ENCODE measurements around the gene FSD1.
"Not testable (repeated sequence)": the region's sequence is repeated elsewhere in the genome, so short reads cannot be mapped to it uniquely, and the experiment has no call there.

Gene FSD1

GRCh38 chr19:4347521-4347920 is 43.1 kb downstream of the FSD1 start:
- no peak for DNase-seq

- not testable (repeated sequence) for DNase-seq
Measured at GRCh38 chr19:4349225-4349624, 44.8 kb downstream of the FSD1 start.

GRCh38 chr19:4350111-4350510 is 45.7 kb downstream of the FSD1 start:
- no peak for DNase-seq

GRCh38 chr19:4350726-4351125 is 46.3 kb downstream of the FSD1 start:
- no peak for DNase-seq

- peak; percentile 60 for DNase-seq
Measured at GRCh38 chr19:4352701-4353121, 48.3 kb downstream of the FSD1 start.

GRCh38 chr19:4354282-4354681 is 49.9 kb downstream of the FSD1 start:
- no peak for DNase-seq

- no peak for DNase-seq
Measured at GRCh38 chr19:4354897-4355296, 50.5 kb downstream of the FSD1 start.

- no peak for DNase-seq
Measured at GRCh38 chr19:4357095-4357797, 52.8 kb downstream of the FSD1 start.

- no peak for DNase-seq
Measured at GRCh38 chr19:4357921-4358326, 53.5 kb downstream of the FSD1 start.

GRCh38 chr19:4358709-4359626 is 54.6 kb downstream of the FSD1 start:
- DNase-seq = no peak

- DNase-seq = no peak
Measured at GRCh38 chr19:4359627-4360000, 55.2 kb downstream of the FSD1 start.

GRCh38 chr19:4360081-4360569 is 55.7 kb downstream of the FSD1 start:
- DNase-seq = no peak

- DNase-seq = no peak
Measured at GRCh38 chr19:4360641-4361151, 56.3 kb downstream of the FSD1 start.

- no peak for DNase-seq
Measured at GRCh38 chr19:4361152-4362046, 57.0 kb downstream of the FSD1 start.

- DNase-seq = no peak
Measured at GRCh38 chr19:4362101-4362828, 57.9 kb downstream of the FSD1 start.

GRCh38 chr19:4362831-4363545 is 58.6 kb downstream of the FSD1 start:
- DNase-seq = no peak

GRCh38 chr19:4363571-4364304 is 59.3 kb downstream of the FSD1 start:
- DNase-seq = no peak

GRCh38 chr19:4365341-4365740 is 60.9 kb downstream of the FSD1 start:
- DNase-seq = no peak

- no peak for DNase-seq
Measured at GRCh38 chr19:4365791-4366665, 61.6 kb downstream of the FSD1 start.
